GM21528 (cell line): ENCODE data around the gene OSTC.

Experiments
- ATAC-seq: cut with Tn5 transposase; IDR thresholded peaks from one replicate; pipeline ENCODE4 v1.9.1; 2021; ENCODE audit warnings: mild to moderate bottlenecking, moderate library complexity; ENCODE audit not compliant: unreplicated experiment, low FRiP score

OSTC gene

GRCh38 chr4:108644237-108644636, 6.2 kb upstream of the OSTC start:
- no peak for ATAC-seq

- no peak for ATAC-seq
These were observed 3.7 kb upstream of the OSTC start for GRCh38 chr4:108646706-108647105.

- ATAC-seq = peak; percentile 16
These were observed 562 bp upstream of the OSTC start for GRCh38 chr4:108649863-108650211.

- peak; percentile 3 for ATAC-seq
These were observed 804 bp downstream of the OSTC start for GRCh38 chr4:108651014-108651791.

GRCh38 chr4:108662629-108663028, 12.2 kb downstream of the OSTC start:
- no peak for ATAC-seq

GRCh38 chr4:108674356-108674977, 24.1 kb downstream of the OSTC start:
- no peak for ATAC-seq

GRCh38 chr4:108681321-108681809, 31.0 kb downstream of the OSTC start:
- no peak for ATAC-seq

GRCh38 chr4:108683479-108683878, 33.1 kb downstream of the OSTC start:
- no peak for ATAC-seq

- no peak for ATAC-seq
These were observed 34.8 kb downstream of the OSTC start for GRCh38 chr4:108685036-108685686.

GRCh38 chr4:108690738-108691137, 40.3 kb downstream of the OSTC start:
- ATAC-seq = no peak

- no peak for ATAC-seq
These were observed 42.8 kb downstream of the OSTC start for GRCh38 chr4:108693211-108693610.

GRCh38 chr4:108693819-108694218, 43.4 kb downstream of the OSTC start:
- no peak for ATAC-seq

- ATAC-seq = no peak
These were observed 44.0 kb downstream of the OSTC start for GRCh38 chr4:108694423-108694822.

GRCh38 chr4:108695062-108695461, 44.7 kb downstream of the OSTC start:
- ATAC-seq = no peak

GRCh38 chr4:108696160-108696559, 45.8 kb downstream of the OSTC start:
- no peak for ATAC-seq

GRCh38 chr4:108700081-108700757, 49.8 kb downstream of the OSTC start:
- no peak for ATAC-seq

- no peak for ATAC-seq
These were observed 52.6 kb downstream of the OSTC start for GRCh38 chr4:108702960-108703359.

GRCh38 chr4:108703370-108703769, 53.0 kb downstream of the OSTC start:
- no peak for ATAC-seq

GRCh38 chr4:108703966-108704365, 53.6 kb downstream of the OSTC start:
- ATAC-seq = no peak

- ATAC-seq = no peak
These were observed 55.9 kb downstream of the OSTC start for GRCh38 chr4:108706289-108706688.

- ATAC-seq = no peak
These were observed 58.8 kb downstream of the OSTC start for GRCh38 chr4:108709234-108709633.
